ENCODE measurements around the gene LXN. TPM values are rescaled to one million over a fixed set of nuclear protein-coding genes. Genes with fewer than 3 reads are reported as not detected.
"Not testable (repeated sequence)": the region's sequence is repeated elsewhere in the genome, so short reads cannot be mapped to it uniquely, and the experiment has no call there.

Gene LXN
- total RNA-seq: 1 to 10 TPM; 5.3 to 5.9 TPM

- POLR2A ChIA-PET: no interaction called here
Observed at GRCh38 chr3:158672215-158673176, at the start of gene LXN. LXN (minus strand) TSS chr3:158672648; CDS start chr3:158672478, 170 bp downstream.

GRCh38 chr3:158722108-158722507, 49.7 kb upstream of the LXN start:
- CTCF ChIA-PET: interaction anchor here (0.7 to 1.3 kb wide), 4 partner anchors 25 to 1264 kb away, joined by 3 to 5 read pairs (median 3); partner anchors contain the start of gene MFSD1
- POLR2A ChIA-PET: no interaction called here

More at GRCh38 chr3:158672215-158673176, at the start of gene LXN:
- CTCF ChIA-PET: interaction anchor here (0.6 to 2.8 kb wide), 3 partner anchors 13 to 39 kb away, joined by 3 to 9 read pairs (median 4); no protein-coding TSS in a partner anchor

- POLR2A ChIA-PET: no interaction called here
- CTCF ChIA-PET: interaction anchor here (1.6 kb wide), 1 partner anchor 9 kb away, joined by 5 read pairs; no protein-coding TSS in a partner anchor
Observed at GRCh38 chr3:158718490-158719170, 46.2 kb upstream of the LXN start.

- CTCF ChIA-PET: no interaction called here
- POLR2A ChIA-PET: no interaction called here
Observed at GRCh38 chr3:158717576-158717975, 45.1 kb upstream of the LXN start.

DNA sequence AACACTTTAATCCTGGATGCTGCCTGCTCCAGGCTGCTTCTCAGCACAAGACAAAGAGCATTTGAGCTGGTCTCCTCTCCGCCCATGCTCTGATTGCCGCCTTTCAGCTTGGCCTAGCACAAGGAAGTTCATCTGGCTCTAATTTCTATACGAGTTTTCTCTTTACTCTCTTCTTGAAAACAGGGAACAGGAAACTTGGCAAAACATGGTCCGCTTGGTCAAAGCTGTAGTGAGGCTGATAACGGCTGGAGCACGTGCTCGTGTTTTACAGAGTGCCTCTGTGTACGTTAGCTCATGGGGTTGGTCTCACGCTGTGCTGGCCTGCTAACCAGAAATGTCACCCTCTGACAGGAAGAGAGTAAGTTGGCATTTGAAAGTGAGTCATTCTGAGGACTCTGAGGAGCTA, 40.6 kb upstream of the LXN start:
- ChIA-PET CTCF (interaction anchor here (0.9 kb wide), 1 partner anchor 15 kb away, joined by 5 read pairs; no protein-coding TSS in a partner anchor), POLR2A (no interaction called here)

DNA sequence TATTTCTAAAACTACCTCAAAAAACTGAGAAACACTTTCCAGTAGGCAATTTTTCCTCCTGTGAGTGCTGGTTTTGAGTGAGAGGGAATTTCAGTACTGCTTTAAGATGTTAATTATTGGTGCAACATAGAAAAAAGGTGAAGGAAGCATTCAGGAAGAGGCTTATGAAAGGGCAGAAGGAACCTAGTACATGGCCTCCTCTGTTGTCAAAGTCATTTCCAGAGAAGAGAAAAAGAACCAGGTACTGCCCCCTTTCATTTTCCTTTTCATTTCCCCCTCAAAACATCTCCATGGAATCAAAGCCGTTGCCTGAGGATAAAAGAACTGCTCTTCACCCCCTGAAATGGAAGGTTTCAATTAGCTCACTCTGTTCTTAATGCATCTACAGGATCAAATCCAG, 40.0 kb upstream of the LXN start:
- POLR2A ChIA-PET: no interaction called here

DNA sequence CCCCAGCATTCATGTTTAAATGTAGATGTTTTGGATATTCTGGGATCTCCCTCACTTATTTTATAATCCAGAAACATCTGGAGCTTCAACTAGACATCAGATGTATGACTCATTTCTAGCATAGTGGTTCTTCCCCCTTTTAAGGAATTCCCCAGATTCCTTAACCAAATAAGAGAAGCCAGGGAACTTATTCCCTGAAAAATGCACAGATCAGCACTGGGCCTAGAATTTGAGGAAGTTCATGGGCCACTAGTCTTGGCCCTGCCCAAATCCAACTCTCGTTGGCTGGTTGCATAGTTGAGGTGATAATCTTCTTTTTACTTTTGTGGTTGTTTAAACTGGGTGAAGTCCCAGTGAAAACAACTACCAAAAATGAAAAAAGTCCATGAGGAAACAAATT, 39.4 kb upstream of the LXN start:
- CTCF ChIA-PET: interaction anchor here (0.7 kb wide), 1 partner anchor 40 kb away, joined by 4 read pairs; the partner anchor contains the start of gene LXN

More for the DNA sequence above, 40.0 kb upstream of the LXN start:
- CTCF ChIA-PET: no interaction called here

GRCh38 chr3:158710601-158711000, 38.2 kb upstream of the LXN start:
- POLR2A ChIA-PET: no interaction called here
- CTCF ChIA-PET: interaction anchor here (0.7 kb wide), 1 partner anchor 1225 kb away, joined by 3 read pairs; no protein-coding TSS in a partner anchor

More for the DNA sequence above, 39.4 kb upstream of the LXN start:
- POLR2A ChIA-PET: no interaction called here

DNA sequence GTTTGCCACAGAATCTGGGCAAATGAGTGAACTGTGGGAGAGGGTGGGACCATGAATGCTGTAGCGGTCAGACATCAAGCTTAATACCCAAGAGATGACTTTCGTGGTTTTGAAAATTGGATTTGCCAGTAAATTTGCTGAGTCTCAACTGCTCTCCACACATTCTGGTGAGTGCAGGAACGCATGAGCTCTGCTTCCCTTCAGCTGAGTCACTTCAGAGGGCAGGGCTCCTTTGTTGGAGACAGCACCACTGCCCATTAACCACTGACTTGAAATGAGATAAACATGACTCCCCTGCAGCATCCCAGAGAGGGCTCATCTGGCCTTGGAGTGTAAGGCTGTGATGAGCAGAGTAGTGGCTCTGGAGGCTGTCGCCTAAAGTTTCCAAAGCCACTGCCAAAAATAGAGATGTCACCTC, 37.2 kb upstream of the LXN start:
- ChIA-PET POLR2A (no interaction called here), CTCF (no interaction called here)

GRCh38 chr3:158703566-158703965, 31.1 kb upstream of the LXN start:
- ChIA-PET POLR2A (no interaction called here), CTCF (interaction anchor here (0.6 to 0.7 kb wide), 2 partner anchors 24 to 1388 kb away, joined by 4 to 5 read pairs; no protein-coding TSS in a partner anchor)

DNA sequence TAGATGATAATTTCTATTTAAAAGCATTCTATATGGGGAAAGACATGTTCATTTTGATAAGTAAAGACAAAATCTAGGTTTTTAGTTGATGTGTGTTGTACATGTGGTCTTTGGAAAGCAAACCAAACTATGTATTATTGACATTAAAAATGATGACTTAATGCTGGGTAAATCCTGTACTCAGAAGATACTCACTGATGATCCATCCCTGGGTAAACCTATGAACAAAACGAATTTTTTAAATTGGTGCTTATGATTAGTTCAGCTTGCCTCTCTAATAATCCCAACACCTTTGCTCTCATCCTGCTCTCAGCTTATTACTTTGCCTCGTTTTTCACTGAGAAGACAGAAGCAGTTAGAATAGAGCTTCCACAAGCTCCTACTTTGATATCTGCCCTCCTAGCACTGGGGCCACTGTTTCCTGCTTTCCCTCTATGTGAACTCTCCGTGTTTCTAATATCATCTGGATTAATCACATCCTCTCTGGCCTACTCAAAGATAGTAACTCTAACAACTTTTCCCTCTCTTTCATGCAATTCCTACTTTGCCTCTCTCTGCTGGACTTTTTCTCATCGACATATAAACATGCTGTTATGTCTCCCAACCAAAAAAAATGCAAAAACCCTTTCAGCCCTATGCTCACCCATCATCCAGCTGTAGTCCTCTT, 30.5 kb upstream of the LXN start:
- CTCF ChIA-PET: no interaction called here
- POLR2A ChIA-PET: no interaction called here

- POLR2A ChIA-PET: no interaction called here
- CTCF ChIA-PET: interaction anchor here (0.9 kb wide), 1 partner anchor 22 kb away, joined by 3 read pairs; no protein-coding TSS in a partner anchor
Observed at GRCh38 chr3:158701420-158702065, 29.1 kb upstream of the LXN start.

- ChIA-PET CTCF (no interaction called here), POLR2A (no interaction called here)
Observed at GRCh38 chr3:158700559-158700958, 28.1 kb upstream of the LXN start.

GRCh38 chr3:158696618-158697017, 24.2 kb upstream of the LXN start:
- POLR2A ChIA-PET: no interaction called here
- CTCF ChIA-PET: interaction anchor here (1.1 kb wide), 1 partner anchor 26 kb away, joined by 3 read pairs; no protein-coding TSS in a partner anchor

- POLR2A ChIA-PET, CTCF ChIA-PET: not testable (repeated sequence)
Observed at GRCh38 chr3:158693866-158694456, 21.5 kb upstream of the LXN start.

DNA sequence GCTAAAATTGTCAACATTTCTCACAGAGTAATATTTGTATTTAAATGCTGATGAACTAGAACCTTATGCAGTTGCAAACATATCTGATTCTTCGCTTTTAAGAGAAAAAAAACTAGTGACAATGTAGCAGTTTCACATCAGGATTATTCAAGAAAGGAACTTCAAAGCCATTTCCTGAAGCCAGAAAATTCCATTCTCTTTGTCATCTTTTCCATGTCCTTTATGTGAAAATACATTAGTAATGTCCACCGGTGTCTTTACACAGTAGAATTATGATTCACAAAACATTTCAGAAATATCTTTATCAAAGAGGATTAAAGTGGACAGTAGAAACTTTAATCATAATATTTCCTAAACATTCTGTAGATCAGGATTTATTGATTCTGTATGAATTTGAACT, 12.7 kb upstream of the LXN start:
- ChIA-PET CTCF (no interaction called here), POLR2A (no interaction called here)

GRCh38 chr3:158683230-158683962, 10.9 kb upstream of the LXN start:
- POLR2A ChIA-PET: no interaction called here

GRCh38 chr3:158680861-158681260, 8.4 kb upstream of the LXN start:
- POLR2A ChIA-PET: no interaction called here
- CTCF ChIA-PET: no interaction called here

More at GRCh38 chr3:158683230-158683962, 10.9 kb upstream of the LXN start:
- CTCF ChIA-PET: interaction anchor here (0.5 kb wide), 1 partner anchor 38 kb away, joined by 4 read pairs; no protein-coding TSS in a partner anchor

Measured in activated CD8-positive, alpha-beta memory T cell treated with anti-CD3 and anti-CD28 coated beads for 36 hours (primary cell).